ENCODE results near the gene OLFM4. TPM values are rescaled to one million over a fixed set of nuclear protein-coding genes. Genes with fewer than 3 reads are reported as not detected.

The OLFM4 gene
- total RNA-seq, 4 donors from 2014 or later: 0.29 to 0.83 TPM; not detected in 2

- 24% methylated on average over 4 of the region's 4 CpGs for WGBS
- H3K9me3 ChIP-seq: no peaks in the 10 kb centered on the region
- no peaks in the 10 kb centered on the region for H3K36me3 ChIP-seq
- H3K27ac ChIP-seq: no peak overlapping the region
- no peak overlapping the region for H3K4me3 ChIP-seq
- TF ChIP-seq POLR2A (IDR thresholded peaks at IDR 0.05) (no peak), EP300 (IDR thresholded peaks at IDR 0.05) (no peak), POLR2AphosphoS5 (IDR thresholded peaks at IDR 0.05) (no peak), CTCF (IDR thresholded peaks at IDR 0.05) (no peak)
- H3K4me1 ChIP-seq: no peaks in the 10 kb centered on the region
- peaks cover 5% of the 10 kb centered on the region for H3K27me3 ChIP-seq
- no peak for DNase-seq (ENCODE audit: low spot score in 2 of 2)
Observed at GRCh38 chr13:53064731-53065130, 36.1 kb downstream of the OLFM4 start.

GRCh38 chr13:53066411-53066810 is 37.8 kb downstream of the OLFM4 start:
- DNase-seq (ENCODE audit: low spot score in 2 of 2): no peak
- WGBS: 95% methylated on average over 2 of the region's 2 CpGs

GRCh38 chr13:53068585-53069520 is 40.2 kb downstream of the OLFM4 start:
- no peaks in the 10 kb centered on the region for H3K36me3 ChIP-seq
- no peak for TF ChIP-seq POLR2AphosphoS5 (IDR thresholded peaks at IDR 0.05)
- TF ChIP-seq CTCF (IDR thresholded peaks at IDR 0.05): no peak
- no peak for TF ChIP-seq EP300 (IDR thresholded peaks at IDR 0.05)
- TF ChIP-seq POLR2A (IDR thresholded peaks at IDR 0.05): no peak
- WGBS: 56% methylated on average over 8 of the region's 8 CpGs
- H3K27ac ChIP-seq: no peak overlapping the region
- H3K9me3 ChIP-seq: no peaks in the 10 kb centered on the region
- H3K27me3 ChIP-seq: peaks cover 5% of the 10 kb centered on the region
- H3K4me1 ChIP-seq: no peaks in the 10 kb centered on the region
- no peak overlapping the region for H3K4me3 ChIP-seq
- no peak for DNase-seq (ENCODE audit: low spot score in 2 of 2)

More at GRCh38 chr13:53066411-53066810, 37.8 kb downstream of the OLFM4 start:
- no peaks in the 10 kb centered on the region for H3K4me1 ChIP-seq
- H3K4me3 ChIP-seq: no peak overlapping the region
- no peak overlapping the region for H3K27ac ChIP-seq
- no peaks in the 10 kb centered on the region for H3K36me3 ChIP-seq
- no peaks in the 10 kb centered on the region for H3K9me3 ChIP-seq
- no peak for TF ChIP-seq POLR2A (IDR thresholded peaks at IDR 0.05)
- TF ChIP-seq EP300 (IDR thresholded peaks at IDR 0.05): no peak
- TF ChIP-seq CTCF (IDR thresholded peaks at IDR 0.05): no peak
- TF ChIP-seq POLR2AphosphoS5 (IDR thresholded peaks at IDR 0.05): no peak
- peaks cover 5% of the 10 kb centered on the region for H3K27me3 ChIP-seq

GRCh38 chr13:53069800-53070199 is 41.2 kb downstream of the OLFM4 start:
- Histone ChIP-seq H3K36me3 (no peaks in the 10 kb centered on the region), H3K9me3 (no peaks in the 10 kb centered on the region), H3K27me3 (peaks cover 5% of the 10 kb centered on the region), H3K4me3 (no peak overlapping the region), H3K4me1 (no peaks in the 10 kb centered on the region), H3K27ac (no peak overlapping the region)
- 67% methylated on average over 4 of the region's 4 CpGs for whole genome bisulfite sequencing
- TF ChIP-seq POLR2A (IDR thresholded peaks at IDR 0.05): no peak
- TF ChIP-seq CTCF (IDR thresholded peaks at IDR 0.05): no peak
- TF ChIP-seq POLR2AphosphoS5 (IDR thresholded peaks at IDR 0.05): no peak
- no peak for DNase-seq (ENCODE audit: low spot score in 2 of 2)

- Histone ChIP-seq H3K27me3 (no peaks in the 10 kb centered on the region), H3K4me3 (no peak overlapping the region), H3K36me3 (no peaks in the 10 kb centered on the region), H3K27ac (no peak overlapping the region), H3K4me1 (no peaks in the 10 kb centered on the region), H3K9me3 (no peaks in the 10 kb centered on the region)
- DNase-seq (ENCODE audit: low spot score in 2 of 2): no peak
- WGBS: 79% methylated on average over 1 of the region's 1 CpG
- TF ChIP-seq POLR2A (IDR thresholded peaks at IDR 0.05) (no peak), CTCF (IDR thresholded peaks at IDR 0.05) (no peak), EP300 (IDR thresholded peaks at IDR 0.05) (no peak), POLR2AphosphoS5 (IDR thresholded peaks at IDR 0.05) (no peak)
Observed at GRCh38 chr13:53073711-53074110, 45.1 kb downstream of the OLFM4 start.
